Hepatocyte (in vitro differentiated cells): ENCODE measurements around the gene RPL7A.

Experiments
- EZH2 ChIP-seq: fragments of 200-600 bp; sonication (generic); IDR thresholded peaks from 2 replicates; pipeline ENCODE4 v1.6.1; 2016; ENCODE audit warnings: antibody characterized with exemption, mild to moderate bottlenecking, borderline replicate concordance
- TF ChIP-seq, protein P1 (sequence below): fragments of 200-600 bp; sonication (generic); IDR thresholded peaks from 2 replicates; pipeline ENCODE4 v1.5.1; 2016; ENCODE audit warnings: antibody characterized with exemption, mild to moderate bottlenecking; ENCODE audit not compliant: poor library complexity

DNA sequence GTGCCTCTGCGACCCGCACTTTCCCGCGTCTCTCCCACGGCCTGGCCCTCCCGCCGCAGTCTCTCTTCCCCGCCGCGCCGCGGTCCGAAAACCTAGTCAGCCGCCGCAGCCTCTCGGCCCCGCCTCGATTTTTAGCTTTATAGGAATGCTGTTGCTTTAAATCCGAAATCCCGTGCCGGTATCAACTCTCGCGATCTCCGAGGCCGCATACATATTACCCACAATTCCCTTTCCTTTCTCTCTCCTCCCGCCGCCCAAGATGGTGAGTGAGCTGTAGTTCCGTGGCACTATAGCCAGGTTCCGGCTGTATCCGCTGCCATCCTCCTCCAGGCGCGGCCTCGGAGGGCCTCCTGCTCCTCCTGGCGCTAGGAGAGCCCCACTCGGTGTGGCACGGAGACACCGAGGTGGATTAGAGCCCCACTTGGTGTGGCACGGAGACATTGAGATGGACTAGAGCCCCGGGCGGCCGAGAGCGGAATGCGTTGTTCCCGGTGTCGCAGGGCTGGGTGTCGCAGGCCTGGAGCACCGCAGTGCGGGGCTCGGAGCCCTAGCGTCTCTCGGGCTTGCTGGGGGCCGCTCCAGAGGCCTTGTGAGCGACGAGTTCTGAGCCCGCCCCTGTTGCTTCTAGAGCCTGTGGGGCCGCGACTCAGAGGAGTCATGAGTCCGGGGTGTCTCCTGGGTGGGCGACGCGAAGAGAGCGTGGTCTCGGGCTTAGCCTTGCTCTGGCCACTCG lies at the start of gene RPL7A, which contains the start of gene MED22:
- TF ChIP-seq, protein P1, sequence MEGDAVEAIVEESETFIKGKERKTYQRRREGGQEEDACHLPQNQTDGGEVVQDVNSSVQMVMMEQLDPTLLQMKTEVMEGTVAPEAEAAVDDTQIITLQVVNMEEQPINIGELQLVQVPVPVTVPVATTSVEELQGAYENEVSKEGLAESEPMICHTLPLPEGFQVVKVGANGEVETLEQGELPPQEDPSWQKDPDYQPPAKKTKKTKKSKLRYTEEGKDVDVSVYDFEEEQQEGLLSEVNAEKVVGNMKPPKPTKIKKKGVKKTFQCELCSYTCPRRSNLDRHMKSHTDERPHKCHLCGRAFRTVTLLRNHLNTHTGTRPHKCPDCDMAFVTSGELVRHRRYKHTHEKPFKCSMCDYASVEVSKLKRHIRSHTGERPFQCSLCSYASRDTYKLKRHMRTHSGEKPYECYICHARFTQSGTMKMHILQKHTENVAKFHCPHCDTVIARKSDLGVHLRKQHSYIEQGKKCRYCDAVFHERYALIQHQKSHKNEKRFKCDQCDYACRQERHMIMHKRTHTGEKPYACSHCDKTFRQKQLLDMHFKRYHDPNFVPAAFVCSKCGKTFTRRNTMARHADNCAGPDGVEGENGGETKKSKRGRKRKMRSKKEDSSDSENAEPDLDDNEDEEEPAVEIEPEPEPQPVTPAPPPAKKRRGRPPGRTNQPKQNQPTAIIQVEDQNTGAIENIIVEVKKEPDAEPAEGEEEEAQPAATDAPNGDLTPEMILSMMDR = no peak
- TF ChIP-seq EZH2 = no peak
